G401.6 (cell line): ENCODE measurements around the gene OXSR1.
"Not testable (repeated sequence)": the region's sequence is repeated elsewhere in the genome, so short reads cannot be mapped to it uniquely, and the experiment has no call there.

Experiments used
- FAIRE-seq: peaks from 2 replicates; lab custom pipeline; 2012; peaks lifted over from hg19 to GRCh38; lab: Jason Lieb, UNC

Gene OXSR1

GRCh38 chr3:38143511-38143910 is 21.8 kb upstream of the OXSR1 start:
- FAIRE-seq, result no peak

DNA sequence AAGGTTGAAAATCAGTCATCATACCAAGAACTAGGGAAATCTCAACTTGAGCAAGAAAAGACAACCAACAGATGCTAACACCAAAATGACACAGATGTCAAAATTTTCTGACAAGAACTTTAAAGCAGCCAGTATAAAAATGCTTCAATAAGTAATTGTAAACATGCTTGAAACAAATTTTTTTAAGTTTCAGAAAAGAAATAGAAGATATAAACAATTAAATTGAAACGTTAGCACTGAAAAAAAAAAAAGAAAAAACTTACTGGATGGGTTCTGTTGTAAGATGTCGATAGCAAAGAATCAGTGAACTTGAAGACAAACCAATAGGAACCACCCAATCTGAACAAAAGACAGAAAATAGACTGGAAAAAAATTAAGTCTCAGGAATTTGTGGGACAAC is 18.8 kb upstream of the OXSR1 start:
- no peak for FAIRE-seq

DNA sequence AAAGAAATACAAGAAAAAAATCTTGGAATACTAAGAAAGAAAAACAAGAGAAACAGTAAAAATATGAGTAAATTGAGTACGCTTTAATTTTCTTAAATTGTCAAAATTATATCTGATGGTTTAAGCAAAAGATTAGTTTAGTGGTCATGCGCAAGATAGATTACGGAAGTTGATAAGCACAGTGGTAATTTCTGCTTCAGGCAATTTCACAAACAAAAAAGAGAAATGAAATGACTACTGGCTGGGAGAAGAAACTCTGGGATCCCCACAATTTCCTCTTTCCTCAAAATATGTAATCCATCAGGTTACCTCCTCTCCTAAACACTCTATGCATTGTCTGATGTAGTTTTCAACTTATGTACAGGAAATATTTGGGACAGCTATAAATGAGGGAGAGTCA is 17.9 kb upstream of the OXSR1 start:
- no peak for FAIRE-seq

- FAIRE-seq, result peak; percentile 65
These were observed 16.9 kb upstream of the OXSR1 start for GRCh38 chr3:38148311-38148882.

DNA sequence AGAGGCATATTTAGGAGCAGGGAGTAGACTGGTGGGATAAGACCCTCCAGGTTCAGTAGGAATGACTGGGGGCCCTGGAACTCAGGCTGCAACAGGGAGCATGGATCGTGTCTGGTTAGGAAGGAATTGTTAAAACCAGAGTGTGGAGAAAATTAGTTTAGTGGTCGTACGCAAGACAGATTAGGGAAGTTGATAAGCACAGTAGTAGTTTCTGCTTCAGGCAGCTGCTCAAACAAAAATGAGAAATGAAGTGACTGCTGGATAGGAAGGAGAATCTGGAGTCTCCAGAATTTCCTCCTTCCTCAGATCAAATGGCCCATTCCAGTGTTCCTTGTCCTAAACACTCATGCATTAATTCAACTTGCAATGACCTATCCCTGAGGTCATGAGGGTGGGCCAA is 15.6 kb upstream of the OXSR1 start:
- no peak for FAIRE-seq

- FAIRE-seq, result no peak
These were observed 14.4 kb upstream of the OXSR1 start for GRCh38 chr3:38150780-38151528.

- no peak for FAIRE-seq
These were observed 13.6 kb upstream of the OXSR1 start for GRCh38 chr3:38151667-38152265.

DNA sequence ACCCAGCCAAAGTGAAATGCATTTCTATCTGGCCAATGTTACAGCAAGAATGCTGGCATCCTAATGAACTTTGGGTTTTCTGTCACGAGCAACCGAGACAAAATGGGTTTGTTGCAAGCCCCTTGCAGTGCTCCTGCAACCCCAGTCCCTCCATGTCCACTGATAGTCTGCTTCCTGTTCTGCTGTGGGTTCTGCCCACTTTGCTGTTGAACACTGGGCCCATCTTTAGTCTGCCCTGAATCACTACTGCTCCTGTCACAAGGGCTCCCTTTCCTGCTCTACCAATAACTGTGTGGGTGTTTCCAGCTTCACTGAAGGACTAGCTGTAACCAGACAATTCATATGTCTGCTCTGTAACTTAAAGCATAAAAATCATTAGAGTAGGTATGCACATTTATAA is 12.7 kb upstream of the OXSR1 start:
- no peak for FAIRE-seq

DNA sequence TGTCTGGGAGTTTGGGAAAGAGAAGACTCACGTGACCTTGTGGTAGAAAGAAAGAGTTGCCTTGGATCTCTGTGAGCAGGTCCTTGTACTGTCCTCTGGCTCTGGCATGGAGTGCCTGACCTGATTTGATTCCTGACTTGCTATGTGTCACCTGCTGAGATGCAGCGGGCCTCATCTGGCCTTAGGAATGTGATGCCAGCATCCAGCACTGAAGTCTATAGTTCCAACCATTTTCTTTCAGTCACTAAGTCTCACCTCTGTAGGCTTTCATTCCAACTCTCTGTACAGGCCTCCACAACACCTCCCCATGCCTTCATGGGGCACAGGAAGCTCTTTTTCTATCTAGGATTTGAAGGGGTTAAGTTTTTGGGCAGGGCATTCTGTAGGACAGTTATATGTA is 12.1 kb upstream of the OXSR1 start:
- no peak for FAIRE-seq

GRCh38 chr3:38154033-38154494 is 11.3 kb upstream of the OXSR1 start:
- FAIRE-seq, result no peak

GRCh38 chr3:38154625-38155255 is 10.6 kb upstream of the OXSR1 start:
- no peak for FAIRE-seq

- FAIRE-seq, result no peak
These were observed 9.5 kb upstream of the OXSR1 start for GRCh38 chr3:38155825-38156224.

DNA sequence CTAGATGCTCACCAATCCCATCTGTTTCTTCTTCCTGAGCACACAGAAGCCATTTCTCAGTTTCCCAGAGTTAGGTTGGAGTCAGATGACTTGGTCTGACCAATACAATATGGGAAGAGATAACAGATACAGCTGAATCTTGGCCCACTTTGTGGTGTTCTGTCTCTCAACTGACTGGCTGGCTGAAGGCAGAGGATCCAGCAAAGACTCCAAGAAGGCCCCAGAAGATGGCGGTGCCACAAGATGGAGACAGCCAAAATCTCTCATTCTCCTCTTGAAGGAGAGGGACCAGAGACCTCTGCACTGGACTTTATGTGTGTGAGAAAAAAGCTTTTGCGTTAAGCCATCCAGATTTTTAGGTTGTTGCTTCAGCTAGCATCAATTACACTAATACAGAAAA is 8.2 kb upstream of the OXSR1 start:
- no peak for FAIRE-seq

DNA sequence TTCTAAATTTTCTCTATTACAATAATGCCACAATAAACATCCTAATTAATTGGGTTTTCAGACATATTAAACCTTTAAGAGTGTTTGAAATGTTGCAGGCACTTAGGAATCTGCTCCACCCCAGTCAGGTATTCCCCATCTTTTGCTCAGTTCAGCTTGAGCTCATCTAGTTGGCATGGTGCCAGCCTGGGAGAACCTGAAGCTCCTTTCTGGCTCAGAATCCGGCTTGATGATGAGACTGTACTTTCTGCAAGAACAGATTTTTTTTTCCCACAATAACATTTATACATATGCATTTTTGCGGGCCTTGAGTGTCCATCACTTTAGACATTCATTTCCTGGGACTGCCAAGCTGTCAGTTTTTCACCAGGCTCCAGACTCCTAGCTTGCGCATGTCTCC is 7.7 kb upstream of the OXSR1 start:
- FAIRE-seq, result no peak

GRCh38 chr3:38158472-38158871 is 6.9 kb upstream of the OXSR1 start:
- no peak for FAIRE-seq

GRCh38 chr3:38160704-38161103 is 4.6 kb upstream of the OXSR1 start:
- not testable (repeated sequence) for FAIRE-seq

GRCh38 chr3:38163117-38163840 is 2.1 kb upstream of the OXSR1 start:
- no peak for FAIRE-seq

- no peak for FAIRE-seq
These were observed 1.3 kb upstream of the OXSR1 start for GRCh38 chr3:38163841-38164642.

GRCh38 chr3:38164643-38164951 is 740 bp upstream of the OXSR1 start:
- FAIRE-seq, result no peak

- FAIRE-seq, result no peak
These were observed 518 bp downstream of the OXSR1 start for GRCh38 chr3:38165722-38166387.

- no peak for FAIRE-seq
These were observed 2.3 kb downstream of the OXSR1 start for GRCh38 chr3:38167591-38167990.
